Measurements from ENCODE around the gene ATP2B3. TPM values are rescaled to one million over a fixed set of nuclear protein-coding genes. Genes with fewer than 3 reads are reported as not detected.
A peak's percentile ranks its signal among the peaks of the same experiment; 100 is the strongest.

Gene ATP2B3
- total RNA-seq, 1 donor from 2014 or later = 0.10 TPM

- no peak for DNase-seq (ENCODE audit: low spot score)
- H3K27me3 Mint-ChIP-seq (ENCODE audit: unreplicated experiment) = peaks cover 11% of the 10 kb centered on the region
- peaks cover 25% of the 10 kb centered on the region for H3K4me1 Mint-ChIP-seq (ENCODE audit: unreplicated experiment)
- no peak for TF ChIP-seq CTCF (IDR thresholded peaks at IDR 0.05; ENCODE audit: unreplicated experiment)
- H3K9me3 Mint-ChIP-seq (ENCODE audit: unreplicated experiment) = no peaks in the 10 kb centered on the region
- no peak overlapping the region for H3K27ac Mint-ChIP-seq (ENCODE audit: unreplicated experiment)
- peaks cover 5% of the 10 kb centered on the region for H3K36me3 Mint-ChIP-seq (ENCODE audit: low read depth, unreplicated experiment)
- peak overlapping the region; percentile 87 for H3K4me3 Mint-ChIP-seq (ENCODE audit: unreplicated experiment)
Observed at GRCh38 chrX:153495903-153496589, 21.4 kb upstream of the ATP2B3 start.

GRCh38 chrX:153496590-153496959 is 20.9 kb upstream of the ATP2B3 start:
- H3K27me3 Mint-ChIP-seq (ENCODE audit: unreplicated experiment) = peaks cover 11% of the 10 kb centered on the region
- H3K4me3 Mint-ChIP-seq (ENCODE audit: unreplicated experiment) = no peak overlapping the region
- DNase-seq (ENCODE audit: low spot score) = no peak
- H3K27ac Mint-ChIP-seq (ENCODE audit: unreplicated experiment) = no peak overlapping the region
- H3K36me3 Mint-ChIP-seq (ENCODE audit: low read depth, unreplicated experiment) = peaks cover 5% of the 10 kb centered on the region
- peaks cover 22% of the 10 kb centered on the region for H3K4me1 Mint-ChIP-seq (ENCODE audit: unreplicated experiment)
- TF ChIP-seq CTCF (IDR thresholded peaks at IDR 0.05; ENCODE audit: unreplicated experiment) = no peak
- no peaks in the 10 kb centered on the region for H3K9me3 Mint-ChIP-seq (ENCODE audit: unreplicated experiment)

GRCh38 chrX:153498453-153498852 is 19.0 kb upstream of the ATP2B3 start:
- Mint-ChIP-seq H3K36me3 (ENCODE audit: low read depth, unreplicated experiment) (peaks cover 5% of the 10 kb centered on the region), H3K4me1 (ENCODE audit: unreplicated experiment) (peaks cover 11% of the 10 kb centered on the region), H3K9me3 (ENCODE audit: unreplicated experiment) (no peaks in the 10 kb centered on the region), H3K4me3 (ENCODE audit: unreplicated experiment) (no peak overlapping the region), H3K27me3 (ENCODE audit: unreplicated experiment) (peaks cover 8% of the 10 kb centered on the region), H3K27ac (ENCODE audit: unreplicated experiment) (no peak overlapping the region)
- DNase-seq (ENCODE audit: low spot score) = no peak
- no peak for TF ChIP-seq CTCF (IDR thresholded peaks at IDR 0.05; ENCODE audit: unreplicated experiment)

GRCh38 chrX:153499341-153499740 is 18.1 kb upstream of the ATP2B3 start:
- no peak for TF ChIP-seq CTCF (IDR thresholded peaks at IDR 0.05; ENCODE audit: unreplicated experiment)
- Mint-ChIP-seq H3K27ac (ENCODE audit: unreplicated experiment) (no peak overlapping the region), H3K4me1 (ENCODE audit: unreplicated experiment) (peaks cover 6% of the 10 kb centered on the region), H3K27me3 (ENCODE audit: unreplicated experiment) (peaks cover 8% of the 10 kb centered on the region), H3K9me3 (ENCODE audit: unreplicated experiment) (no peaks in the 10 kb centered on the region), H3K4me3 (ENCODE audit: unreplicated experiment) (no peak overlapping the region), H3K36me3 (ENCODE audit: low read depth, unreplicated experiment) (peaks cover 5% of the 10 kb centered on the region)
- DNase-seq (ENCODE audit: low spot score) = no peak

GRCh38 chrX:153499876-153500275 is 17.6 kb upstream of the ATP2B3 start:
- peaks cover 8% of the 10 kb centered on the region for H3K27me3 Mint-ChIP-seq (ENCODE audit: unreplicated experiment)
- H3K36me3 Mint-ChIP-seq (ENCODE audit: low read depth, unreplicated experiment) = peaks cover 5% of the 10 kb centered on the region
- H3K9me3 Mint-ChIP-seq (ENCODE audit: unreplicated experiment) = no peaks in the 10 kb centered on the region
- H3K4me1 Mint-ChIP-seq (ENCODE audit: unreplicated experiment) = peaks cover 6% of the 10 kb centered on the region
- DNase-seq (ENCODE audit: low spot score) = no peak
- no peak overlapping the region for H3K27ac Mint-ChIP-seq (ENCODE audit: unreplicated experiment)
- H3K4me3 Mint-ChIP-seq (ENCODE audit: unreplicated experiment) = no peak overlapping the region
- TF ChIP-seq CTCF (IDR thresholded peaks at IDR 0.05; ENCODE audit: unreplicated experiment) = no peak
